Stimulated activated CD4-positive, alpha-beta T cell treated with anti-CD3 and anti-CD28 coated beads, Interleukin-2, amount 100 ng/mL, for 4 hours (primary cell): Measurements from ENCODE around the gene CTAGE1.
"Not testable (repeated sequence)": the region's sequence is repeated elsewhere in the genome, so short reads cannot be mapped to it uniquely, and the experiment has no call there.

ENCODE experiments used
- DNase-seq: peaks from one replicate; pipeline ENCODE4 v3.0.0-alpha.2; 2020; ENCODE audit warnings: low read depth

Gene CTAGE1

GRCh38 chr18:22434973-22435608 lies 17.4 kb upstream of the CTAGE1 start:
- DNase-seq, result no peak

GRCh38 chr18:22433956-22434355 lies 16.2 kb upstream of the CTAGE1 start:
- DNase-seq, result no peak

- no peak for DNase-seq
These were observed 15.0 kb upstream of the CTAGE1 start for GRCh38 chr18:22432657-22433137.

- DNase-seq, result no peak
These were observed 11.8 kb upstream of the CTAGE1 start for GRCh38 chr18:22429564-22429963.

GRCh38 chr18:22428672-22429071 lies 11.0 kb upstream of the CTAGE1 start:
- DNase-seq, result no peak

GRCh38 chr18:22427822-22428549 lies 10.3 kb upstream of the CTAGE1 start:
- DNase-seq, result no peak

- DNase-seq, result no peak
These were observed 6.8 kb upstream of the CTAGE1 start for GRCh38 chr18:22424565-22424963.

- DNase-seq, result no peak
These were observed 6.3 kb upstream of the CTAGE1 start for GRCh38 chr18:22423878-22424564.

GRCh38 chr18:22422909-22423548 lies 5.3 kb upstream of the CTAGE1 start:
- no peak for DNase-seq

- no peak for DNase-seq
These were observed 2.9 kb upstream of the CTAGE1 start for GRCh38 chr18:22420652-22421051.

- DNase-seq, result no peak
These were observed 5.4 kb downstream of the CTAGE1 start for GRCh38 chr18:22412176-22412911.

GRCh38 chr18:22411446-22411845 lies 6.3 kb downstream of the CTAGE1 start:
- no peak for DNase-seq

GRCh38 chr18:22410126-22410525 lies 7.6 kb downstream of the CTAGE1 start:
- no peak for DNase-seq

- DNase-seq, result no peak
These were observed 8.3 kb downstream of the CTAGE1 start for GRCh38 chr18:22409445-22409844.

GRCh38 chr18:22408059-22408458 lies 9.7 kb downstream of the CTAGE1 start:
- DNase-seq, result no peak

GRCh38 chr18:22405142-22405541 lies 12.6 kb downstream of the CTAGE1 start:
- no peak for DNase-seq

- DNase-seq, result no peak
These were observed 13.8 kb downstream of the CTAGE1 start for GRCh38 chr18:22403950-22404349.

GRCh38 chr18:22399949-22400348 lies 17.8 kb downstream of the CTAGE1 start:
- DNase-seq, result no peak

- no peak for DNase-seq
These were observed 19.3 kb downstream of the CTAGE1 start for GRCh38 chr18:22398464-22398863.

- DNase-seq, result no peak
These were observed 23.3 kb downstream of the CTAGE1 start for GRCh38 chr18:22394428-22394827.

- DNase-seq, result not testable (repeated sequence)
These were observed 24.6 kb downstream of the CTAGE1 start for GRCh38 chr18:22393164-22393563.
